HEK293 (cell line): ENCODE measurements around the gene KCNJ8.

Experiments used
- CTCF ChIA-PET: fragments of 350-600 bp; formaldehyde crosslinking; extraction: SDS; loops from one replicate; lab custom pipeline; 2021; ENCODE audit warnings: antibody characterized with exemption; lab: Yijun Ruan, JAX
- POLR2A ChIA-PET: fragments of 300-600 bp; formaldehyde crosslinking; extraction: SDS; loops from one replicate; lab custom pipeline; 2020; ENCODE audit warnings: antibody characterized with exemption, inconsistent platforms; lab: Yijun Ruan, JAX
- H3K27ac ChIP-seq: fragments of 200-500 bp; sonication (Bioruptor generic); 2 replicates; pipeline ENCODE4 v1.5.1; 2014; ENCODE audit warnings: low read depth, low read length, control low read depth, inconsistent platforms; ENCODE audit errors: extremely low read depth
- H3K36me3 ChIP-seq, 2 experiments: fragments of 200-500 bp in 1 of 2; sonication (Bioruptor generic) in 1 of 2; 1 replicate in 1 of 2; 2 replicates in 1 of 2; pipeline ENCODE4 v1.5.1; 2014 to 2017; ENCODE audit warnings: inconsistent platforms in 2 of 2, low read length in 2 of 2; ENCODE audit not compliant: control insufficient read depth in 2 of 2, insufficient read depth in 1 of 2
- H3K4me1 ChIP-seq: fragments of 200-500 bp; sonication (Bioruptor generic); 2 replicates; pipeline ENCODE4 v1.5.1; 2014; ENCODE audit warnings: mild to moderate bottlenecking, low read length, inconsistent platforms; ENCODE audit not compliant: control insufficient read depth, insufficient read depth
- H3K4me3 ChIP-seq: 2 replicates; pipeline ENCODE4 v1.5.1; 2011; ENCODE audit warnings: low read depth, mild to moderate bottlenecking, control low read depth, low read length, moderate library complexity
- H3K9me3 ChIP-seq: fragments of 200-500 bp; sonication (Bioruptor generic); 2 replicates; pipeline ENCODE4 v1.5.1; 2014; ENCODE audit warnings: low read depth, low read length, inconsistent platforms; ENCODE audit not compliant: control insufficient read depth, insufficient read depth
- GLI2 ChIP-seq: fragments of 450-650 bp; formaldehyde crosslinking; IDR thresholded peaks from 2 replicates; pipeline ENCODE4; 2017; ENCODE audit warnings: missing biosample characterization, missing genetic modification characterization, low read depth, borderline replicate concordance
- KLF1 ChIP-seq: fragments of 450-650 bp; formaldehyde crosslinking; IDR thresholded peaks from 2 replicates; pipeline ENCODE4 v1.5.1; 2016; ENCODE audit warnings: missing biosample characterization, missing genetic modification characterization
- MEIS1 ChIP-seq: sonication (generic); formaldehyde crosslinking; IDR thresholded peaks from 2 replicates; pipeline ENCODE4 v1.8.1; 2022; ENCODE audit warnings: missing genetic modification reagents, mild to moderate bottlenecking, borderline replicate concordance
- MZF1 ChIP-seq: fragments of 450-650 bp; formaldehyde crosslinking; IDR thresholded peaks from 2 replicates; pipeline ENCODE4 v1.5.1; 2017; ENCODE audit warnings: missing biosample characterization, missing genetic modification characterization, borderline replicate concordance
- PRDM1 ChIP-seq: fragments of 450-650 bp; formaldehyde crosslinking; IDR thresholded peaks from 2 replicates; pipeline ENCODE4; 2016; ENCODE audit warnings: missing biosample characterization, missing genetic modification characterization
- PRDM10 ChIP-seq: fragments of 450-650 bp; formaldehyde crosslinking; IDR thresholded peaks from 2 replicates; pipeline ENCODE4 v1.5.1; 2016; ENCODE audit warnings: missing biosample characterization, missing genetic modification characterization
- PRDM4 ChIP-seq: fragments of 450-650 bp; formaldehyde crosslinking; IDR thresholded peaks from 2 replicates; pipeline ENCODE4 v1.5.1; 2017; ENCODE audit warnings: missing biosample characterization, missing genetic modification characterization
- ZBTB17 ChIP-seq: fragments of 450-650 bp; formaldehyde crosslinking; IDR thresholded peaks from 2 replicates; pipeline ENCODE4 v1.5.1; 2016; ENCODE audit warnings: missing biosample characterization, missing genetic modification characterization
- ZEB2 ChIP-seq: fragments of 450-650 bp; formaldehyde crosslinking; IDR thresholded peaks from 2 replicates; pipeline ENCODE4 v1.5.1; 2016; ENCODE audit warnings: missing biosample characterization, missing genetic modification characterization
- ZFP41 ChIP-seq: fragments of 450-650 bp; formaldehyde crosslinking; IDR thresholded peaks from 2 replicates; pipeline ENCODE4 v1.5.1; 2016; ENCODE audit warnings: missing biosample characterization, missing genetic modification characterization, borderline replicate concordance
- ZNF10 ChIP-seq: fragments of 450-650 bp; formaldehyde crosslinking; IDR thresholded peaks from 2 replicates; pipeline ENCODE4 v1.5.1; 2017; ENCODE audit warnings: missing biosample characterization, missing genetic modification characterization
- ZNF133 ChIP-seq: fragments of 450-650 bp; formaldehyde crosslinking; IDR thresholded peaks from 2 replicates; pipeline ENCODE4 v1.5.1; 2016; ENCODE audit warnings: missing biosample characterization, missing genetic modification characterization
- ZNF19 ChIP-seq: fragments of 450-650 bp; formaldehyde crosslinking; IDR thresholded peaks from 2 replicates; pipeline ENCODE4; 2016; ENCODE audit warnings: missing biosample characterization, missing genetic modification characterization, low read depth
- ZNF335 ChIP-seq: fragments of 450-650 bp; formaldehyde crosslinking; conservative IDR thresholded peaks from 2 replicates; pipeline ENCODE4 v1.5.1; 2016; ENCODE audit warnings: missing biosample characterization, missing genetic modification characterization
- ZNF37A ChIP-seq: fragments of 450-650 bp; IDR thresholded peaks from 2 replicates; pipeline ENCODE4 v1.5.1; 2018; ENCODE audit warnings: missing biosample characterization, missing genetic modification characterization
- ZNF391 ChIP-seq: fragments of 450-650 bp; formaldehyde crosslinking; IDR thresholded peaks from 2 replicates; pipeline ENCODE4 v1.5.1; 2016; ENCODE audit warnings: low read depth, missing biosample characterization, missing genetic modification characterization, borderline replicate concordance
- ZNF423 ChIP-seq: fragments of 450-650 bp; formaldehyde crosslinking; IDR thresholded peaks from 2 replicates; pipeline ENCODE4 v1.5.1; 2016; ENCODE audit warnings: missing biosample characterization, missing genetic modification characterization
- ZNF426 ChIP-seq: fragments of 450-650 bp; formaldehyde crosslinking; IDR thresholded peaks from 2 replicates; pipeline ENCODE4 v1.5.1; 2017; ENCODE audit warnings: missing biosample characterization, missing genetic modification characterization, mild to moderate bottlenecking, inconsistent platforms, moderate library complexity
- ZNF521 ChIP-seq: fragments of 450-650 bp; formaldehyde crosslinking; IDR thresholded peaks from 2 replicates; pipeline ENCODE4 v1.5.1; 2017; ENCODE audit warnings: missing biosample characterization, mild to moderate bottlenecking, missing genetic modification characterization
- ZNF530 ChIP-seq: fragments of 450-650 bp; formaldehyde crosslinking; IDR thresholded peaks from 2 replicates; pipeline ENCODE4 v1.5.1; 2016; ENCODE audit warnings: low read depth, missing biosample characterization, missing genetic modification characterization
- ZNF600 ChIP-seq: fragments of 450-650 bp; formaldehyde crosslinking; IDR thresholded peaks from 2 replicates; pipeline ENCODE4 v1.5.1; 2016; ENCODE audit warnings: missing biosample characterization, missing genetic modification characterization
- ZNF76 ChIP-seq: fragments of 450-650 bp; formaldehyde crosslinking; IDR thresholded peaks from 2 replicates; pipeline ENCODE4; 2016; ENCODE audit warnings: low read depth, missing biosample characterization, missing genetic modification characterization, borderline replicate concordance
- ZNF776 ChIP-seq: fragments of 450-650 bp; formaldehyde crosslinking; IDR thresholded peaks from 2 replicates; pipeline ENCODE4 v1.5.0; 2017; ENCODE audit warnings: missing biosample characterization, missing genetic modification characterization, borderline replicate concordance
- TF ChIP-seq, protein P1 (sequence below): fragments of 450-650 bp; formaldehyde crosslinking; IDR thresholded peaks from 2 replicates; pipeline ENCODE4; 2016; ENCODE audit warnings: missing biosample characterization, missing genetic modification characterization
- TF ChIP-seq, protein P2 (sequence below): fragments of 450-650 bp; formaldehyde crosslinking; IDR thresholded peaks from 2 replicates; pipeline ENCODE4 v1.5.1; 2017; ENCODE audit warnings: missing biosample characterization, missing genetic modification characterization

KCNJ8 gene

DNA sequence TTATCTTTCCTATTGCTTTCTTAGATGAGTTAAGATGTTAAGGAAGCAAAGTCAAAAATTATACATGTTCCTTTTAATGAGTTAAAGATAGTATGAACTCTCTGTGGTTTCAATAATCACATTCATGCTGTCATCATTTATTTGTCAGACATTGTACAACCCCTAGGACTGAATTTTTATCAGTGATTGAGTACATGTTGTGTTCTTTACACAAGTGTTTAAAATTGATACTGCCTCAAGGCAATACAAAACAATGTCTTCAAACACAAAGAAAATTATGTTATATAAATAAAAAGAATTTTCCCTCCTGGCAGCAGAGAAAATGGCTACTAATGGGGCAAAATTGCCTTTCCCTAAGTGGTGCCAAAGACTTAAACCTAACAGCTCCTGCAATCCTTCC, 34.6 kb upstream of the KCNJ8 start:
- CTCF ChIA-PET: no interaction called here
- H3K9me3 ChIP-seq: no peaks in the 10 kb centered on the region
- no peak overlapping the region for H3K4me3 ChIP-seq
- POLR2A ChIA-PET: no interaction called here
- no peaks in the 10 kb centered on the region for H3K36me3 ChIP-seq
- H3K27ac ChIP-seq: no peak overlapping the region
- TF ChIP-seq ZNF521 (tag by site-specific recombination) (no peak), ZEB2 (no peak), ZNF133 (tag by site-specific recombination) (no peak), ZFP41 (no peak), ZBTB17 (no peak), PRDM1 (no peak), PRDM4 (tag by site-specific recombination) (no peak), ZNF76 (no peak), MEIS1 (no peak), ZNF600 (tag by site-specific recombination) (no peak), ZNF776 (tag by site-specific recombination) (no peak), KLF1 (no peak), ZNF10 (tag by site-specific recombination) (no peak), ZNF530 (no peak), PRDM10 (no peak), ZNF423 (tag by site-specific recombination) (no peak), ZNF37A (tag by site-specific recombination) (no peak), ZNF426 (tag by site-specific recombination) (no peak), ZNF19 (tag by site-specific recombination) (no peak)
- TF ChIP-seq, all 188 proteins: peak for 0
- H3K4me1 ChIP-seq: no peaks in the 10 kb centered on the region

DNA sequence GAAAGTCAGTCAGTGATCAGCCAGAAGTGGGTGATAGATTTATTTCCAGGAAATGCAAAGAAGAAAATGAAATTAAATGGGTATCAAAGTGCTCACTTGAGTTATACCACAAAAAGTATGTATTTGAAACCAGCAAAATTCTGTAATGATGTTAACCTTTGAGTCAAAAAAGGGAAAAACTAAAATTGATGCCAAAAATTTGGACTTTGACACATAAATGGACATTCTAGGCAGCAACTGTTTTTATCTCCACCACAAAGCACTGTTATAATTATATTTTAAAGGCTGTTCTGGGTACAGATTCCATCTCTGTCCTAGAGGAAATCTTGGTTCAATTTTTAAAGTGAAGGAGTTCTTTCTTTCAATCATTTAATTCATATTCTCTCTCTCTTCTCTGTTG, 31.7 kb upstream of the KCNJ8 start:
- no peak overlapping the region for H3K27ac ChIP-seq
- ChIA-PET CTCF (no interaction called here), POLR2A (no interaction called here)
- H3K36me3 ChIP-seq: no peaks in the 10 kb centered on the region
- no peaks in the 10 kb centered on the region for H3K9me3 ChIP-seq
- no peak overlapping the region for H3K4me3 ChIP-seq
- H3K4me1 ChIP-seq: no peaks in the 10 kb centered on the region
- TF ChIP-seq PRDM4 (tag by site-specific recombination) (no peak), ZNF391 (no peak), MZF1 (no peak), ZNF335 (tag by site-specific recombination) (no peak), GLI2 (no peak)
- TF ChIP-seq, protein P1, sequence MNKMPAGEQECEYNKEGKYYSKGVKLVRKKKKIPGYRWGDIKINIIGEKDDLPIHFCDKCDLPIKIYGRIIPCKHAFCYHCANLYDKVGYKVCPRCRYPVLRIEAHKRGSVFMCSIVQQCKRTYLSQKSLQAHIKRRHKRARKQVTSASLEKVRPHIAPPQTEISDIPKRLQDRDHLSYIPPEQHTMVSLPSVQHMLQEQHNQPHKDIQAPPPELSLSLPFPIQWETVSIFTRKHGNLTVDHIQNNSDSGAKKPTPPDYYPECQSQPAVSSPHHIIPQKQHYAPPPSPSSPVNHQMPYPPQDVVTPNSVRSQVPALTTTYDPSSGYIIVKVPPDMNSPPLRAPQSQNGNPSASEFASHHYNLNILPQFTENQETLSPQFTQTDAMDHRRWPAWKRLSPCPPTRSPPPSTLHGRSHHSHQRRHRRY (tag by site-specific recombination): no peak
- TF ChIP-seq, protein P2, sequence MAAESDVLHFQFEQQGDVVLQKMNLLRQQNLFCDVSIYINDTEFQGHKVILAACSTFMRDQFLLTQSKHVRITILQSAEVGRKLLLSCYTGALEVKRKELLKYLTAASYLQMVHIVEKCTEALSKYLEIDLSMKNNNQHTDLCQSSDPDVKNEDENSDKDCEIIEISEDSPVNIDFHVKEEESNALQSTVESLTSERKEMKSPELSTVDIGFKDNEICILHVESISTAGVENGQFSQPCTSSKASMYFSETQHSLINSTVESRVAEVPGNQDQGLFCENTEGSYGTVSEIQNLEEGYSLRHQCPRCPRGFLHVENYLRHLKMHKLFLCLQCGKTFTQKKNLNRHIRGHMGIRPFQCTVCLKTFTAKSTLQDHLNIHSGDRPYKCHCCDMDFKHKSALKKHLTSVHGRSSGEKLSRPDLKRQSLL (tag by site-specific recombination): no peak
